ENCODE measurements around the gene ZNF444.

DNA sequence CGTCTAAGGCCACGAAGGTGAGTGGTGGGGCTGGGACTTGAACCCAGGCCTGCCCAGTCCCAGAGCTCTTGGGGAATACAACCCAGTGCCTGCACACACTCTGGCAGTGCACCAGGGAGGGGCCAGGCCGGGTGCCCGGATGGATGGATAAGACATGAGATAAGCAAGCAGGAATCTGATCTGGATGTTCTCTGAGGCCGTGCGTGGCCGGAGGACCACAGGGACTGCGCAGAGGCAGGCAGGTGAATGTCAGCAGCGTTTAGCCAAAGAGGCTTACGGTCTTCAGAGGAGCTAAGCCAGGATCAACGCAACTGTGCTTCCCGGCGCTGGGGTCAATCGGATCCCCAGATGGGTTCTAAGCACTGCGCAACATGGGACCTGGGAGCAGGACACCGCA lies 21.5 kb upstream of the ZNF444 start:
- TF ChIP-seq, protein P1, sequence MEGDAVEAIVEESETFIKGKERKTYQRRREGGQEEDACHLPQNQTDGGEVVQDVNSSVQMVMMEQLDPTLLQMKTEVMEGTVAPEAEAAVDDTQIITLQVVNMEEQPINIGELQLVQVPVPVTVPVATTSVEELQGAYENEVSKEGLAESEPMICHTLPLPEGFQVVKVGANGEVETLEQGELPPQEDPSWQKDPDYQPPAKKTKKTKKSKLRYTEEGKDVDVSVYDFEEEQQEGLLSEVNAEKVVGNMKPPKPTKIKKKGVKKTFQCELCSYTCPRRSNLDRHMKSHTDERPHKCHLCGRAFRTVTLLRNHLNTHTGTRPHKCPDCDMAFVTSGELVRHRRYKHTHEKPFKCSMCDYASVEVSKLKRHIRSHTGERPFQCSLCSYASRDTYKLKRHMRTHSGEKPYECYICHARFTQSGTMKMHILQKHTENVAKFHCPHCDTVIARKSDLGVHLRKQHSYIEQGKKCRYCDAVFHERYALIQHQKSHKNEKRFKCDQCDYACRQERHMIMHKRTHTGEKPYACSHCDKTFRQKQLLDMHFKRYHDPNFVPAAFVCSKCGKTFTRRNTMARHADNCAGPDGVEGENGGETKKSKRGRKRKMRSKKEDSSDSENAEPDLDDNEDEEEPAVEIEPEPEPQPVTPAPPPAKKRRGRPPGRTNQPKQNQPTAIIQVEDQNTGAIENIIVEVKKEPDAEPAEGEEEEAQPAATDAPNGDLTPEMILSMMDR (IDR thresholded peaks at IDR 0.05), result no peak
- no peak for TF ChIP-seq EZH2 (IDR thresholded peaks at IDR 0.05; ENCODE audit: borderline replicate concordance, insufficient read depth, low read depth, low read length, poor library complexity, severe bottlenecking)
